ENCODE data around the gene OR2V2. TPM values are rescaled to one million over a fixed set of nuclear protein-coding genes. Genes with fewer than 3 reads are reported as not detected.

OR2V2 gene
- total and polyA plus RNA-seq, 10 of the 15 experiments (the other 5 are each of a cell fraction or from before 2014, with no cell fraction given): 0.26 TPM; not detected in 9

DNA sequence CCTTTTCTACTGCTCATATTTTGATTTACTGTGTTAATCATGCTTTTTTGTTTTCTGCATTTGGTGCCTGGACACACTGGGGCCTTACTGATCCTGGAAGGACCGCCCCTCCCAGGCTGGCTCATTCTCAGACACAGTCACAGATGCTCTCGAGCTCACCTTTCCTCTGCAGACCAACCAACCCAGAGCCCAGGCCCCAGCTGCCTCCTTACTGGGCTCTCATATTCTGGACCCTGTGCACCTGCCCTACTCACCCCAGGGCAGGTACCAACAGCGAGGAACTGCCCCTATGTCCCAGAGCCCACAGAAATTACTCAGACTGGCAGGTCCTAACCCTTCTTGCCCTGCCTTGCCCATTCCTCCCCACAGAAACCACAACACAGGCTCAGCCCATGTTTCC lies 6.6 kb upstream of the OR2V2 start:
- no TSS peak for BruUV-seq (replicated peaks)
- SMC1A ChIA-PET (ENCODE audit: uncharacterized antibody, unreplicated experiment): interaction anchor here (1.7 to 3.5 kb wide), 2 partner anchors 11 to 17 kb away, joined by 9 to 22 read pairs; no protein-coding TSS in a partner anchor
- Histone ChIP-seq H3K9ac (ENCODE audit: control insufficient read depth, insufficient read depth, low read length) (no peak overlapping the region), H3K4me3 (no peak overlapping the region), H3K4me1 (ENCODE audit: control insufficient read depth, insufficient read depth, low read length) (no peaks in the 10 kb centered on the region), H3K9me3 (replicated peaks; ENCODE audit: control insufficient read depth, insufficient read depth, low read length) (peaks cover 1% of the 10 kb centered on the region; the same call in 1 of the 3 replicates), H3K27me3 (replicated peaks in 1 of 2; ENCODE audit: control insufficient read depth in 2 of 2, insufficient read depth in 2 of 2, low read length in 1 of 2) (no peaks in the 10 kb centered on the region; a peak in 2 of 4 replicates), H2AFZ (ENCODE audit: control insufficient read depth, low read depth, low read length) (no peak overlapping the region), H4K20me1 (ENCODE audit: control insufficient read depth, insufficient read depth) (no peaks in the 10 kb centered on the region), H3K27ac (ENCODE audit: control insufficient read depth, insufficient read depth) (no peak overlapping the region), H3K36me3 (ENCODE audit: control insufficient read depth in 2 of 2, insufficient read depth in 2 of 2, low read length in 1 of 2) (no peaks in the 10 kb centered on the region), H3K4me2 (ENCODE audit: control insufficient read depth, insufficient read depth) (no peak overlapping the region), H3K79me2 (ENCODE audit: control insufficient read depth, insufficient read depth, low read length) (no peaks in the 10 kb centered on the region)
- ATAC-seq (no peak), FAIRE-seq (no peak), DNase-seq (ENCODE audit: low read depth, low spot score) (no peak)
- POLR2A ChIA-PET: interaction anchor here (2.3 kb wide), 1 partner anchor 10 kb away, joined by 6 read pairs; no protein-coding TSS in a partner anchor
- intact Hi-C loops (cut with micrococcal nuclease; ENCODE audit: unreplicated experiment) (no loop called here), in situ Hi-C loops (cut with MboI) (no loop called here)
- RAD21 ChIA-PET (ENCODE audit: unreplicated experiment): interaction anchor here (0.8 to 1.5 kb wide), 2 partner anchors 10 to 37 kb away, joined by 3 to 5 read pairs; no protein-coding TSS in a partner anchor
- WGBS (ENCODE audit: insufficient coverage, insufficient replicate concordance, low lambda C conversion rate, missing lambda C conversion rate): 0% methylated on average over 3 of the region's 3 CpGs
- CTCF ChIA-PET: interaction anchor here (2.7 kb wide), 1 partner anchor 11 kb away, joined by 13 read pairs; no protein-coding TSS in a partner anchor
- TF ChIP-seq CHD1 (IDR thresholded peaks at IDR 0.05; ENCODE audit: low read depth, low read length): no peak

DNA sequence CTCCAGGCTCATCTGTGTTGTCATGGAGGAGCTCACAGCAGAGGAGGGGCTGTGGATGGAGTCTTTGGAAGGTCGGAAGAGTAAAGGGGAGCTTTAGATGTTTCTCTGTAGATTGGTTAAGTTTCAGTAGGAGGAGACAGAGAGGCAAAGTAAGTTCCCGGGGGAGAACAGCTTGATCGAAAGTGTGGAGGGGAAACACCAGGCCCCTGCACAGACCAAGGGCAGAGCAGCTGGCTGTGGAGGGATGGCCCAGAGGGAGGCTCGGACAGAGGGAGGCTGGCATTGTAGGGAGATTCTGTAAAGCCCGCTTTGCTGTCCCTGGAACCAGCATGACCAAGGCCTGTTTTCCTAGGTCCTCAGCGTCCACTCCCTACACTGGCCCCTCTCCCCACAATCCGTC lies 5.3 kb upstream of the OR2V2 start:
- H3K79me2 ChIP-seq (ENCODE audit: control insufficient read depth, insufficient read depth, low read length): no peaks in the 10 kb centered on the region
- ChIA-PET SMC1A (ENCODE audit: uncharacterized antibody, unreplicated experiment) (interaction anchor here (1.0 to 3.5 kb wide), 5 partner anchors 8 to 168 kb away, joined by 3 to 22 read pairs (median 6); no protein-coding TSS in a partner anchor), CTCF (interaction anchor here (0.7 to 2.7 kb wide), 2 partner anchors 9 to 26 kb away, joined by 3 to 13 read pairs; no protein-coding TSS in a partner anchor), POLR2A (interaction anchor here (1.0 to 1.2 kb wide), 2 partner anchors 8 to 14 kb away, joined by 3 read pairs; no protein-coding TSS in a partner anchor), RAD21 (ENCODE audit: unreplicated experiment) (interaction anchor here (1.0 to 1.1 kb wide), 4 partner anchors 9 to 282 kb away, joined by 3 to 9 read pairs (median 5); no protein-coding TSS in a partner anchor)
- intact Hi-C loops (cut with micrococcal nuclease; ENCODE audit: unreplicated experiment): no loop called here
- no peak overlapping the region for H3K4me3 ChIP-seq
- H3K4me1 ChIP-seq (ENCODE audit: control insufficient read depth, insufficient read depth, low read length): no peaks in the 10 kb centered on the region
- BruUV-seq (replicated peaks): no TSS peak
- no peaks in the 10 kb centered on the region for H3K36me3 ChIP-seq (ENCODE audit: control insufficient read depth in 2 of 2, insufficient read depth in 2 of 2, low read length in 1 of 2)
- 27% methylated on average over 7 of the region's 7 CpGs for WGBS (ENCODE audit: insufficient coverage, insufficient replicate concordance, low lambda C conversion rate, missing lambda C conversion rate)
- DNase-seq (ENCODE audit: low read depth, low spot score) (no peak), FAIRE-seq (no peak), ATAC-seq (peak; percentile 84)
- H3K9ac ChIP-seq (ENCODE audit: control insufficient read depth, insufficient read depth, low read length): no peak overlapping the region
- H4K20me1 ChIP-seq (ENCODE audit: control insufficient read depth, insufficient read depth): no peaks in the 10 kb centered on the region
- H3K9me3 ChIP-seq (replicated peaks; ENCODE audit: control insufficient read depth, insufficient read depth, low read length): no peaks in the 10 kb centered on the region; the same call in 2 of the 3 replicates
- H3K27me3 ChIP-seq (replicated peaks in 1 of 2; ENCODE audit: control insufficient read depth in 2 of 2, insufficient read depth in 2 of 2, low read length in 1 of 2): no peaks in the 10 kb centered on the region; a peak in 2 of 4 replicates
- H3K4me2 ChIP-seq (ENCODE audit: control insufficient read depth, insufficient read depth): no peak overlapping the region
- no peak overlapping the region for H3K27ac ChIP-seq (ENCODE audit: control insufficient read depth, insufficient read depth)
- H2AFZ ChIP-seq (ENCODE audit: control insufficient read depth, low read depth, low read length): no peak overlapping the region
- in situ Hi-C loops (cut with MboI): no loop called here
- TF ChIP-seq TBL1XR1 (IDR thresholded peaks at IDR 0.05; ENCODE audit: low read depth, low read length) (no peak), MEF2B (IDR thresholded peaks at IDR 0.05; ENCODE audit: partially characterized antibody, poor library complexity, severe bottlenecking) (peak; percentile 30), ZBED1 (IDR thresholded peaks at IDR 0.05; ENCODE audit: borderline replicate concordance) (no peak), CREB1 (IDR thresholded peaks at IDR 0.05; ENCODE audit: low read depth) (no peak), MYB (IDR thresholded peaks at IDR 0.05; ENCODE audit: borderline replicate concordance, low read depth, low read length) (no peak), KDM1A (IDR thresholded peaks at IDR 0.05; ENCODE audit: borderline replicate concordance) (no peak), NBN (IDR thresholded peaks at IDR 0.05) (0 out of 2 replicates have a peak, but pooled peaks have one; percentile 30)
- TF ChIP-seq, protein P1, sequence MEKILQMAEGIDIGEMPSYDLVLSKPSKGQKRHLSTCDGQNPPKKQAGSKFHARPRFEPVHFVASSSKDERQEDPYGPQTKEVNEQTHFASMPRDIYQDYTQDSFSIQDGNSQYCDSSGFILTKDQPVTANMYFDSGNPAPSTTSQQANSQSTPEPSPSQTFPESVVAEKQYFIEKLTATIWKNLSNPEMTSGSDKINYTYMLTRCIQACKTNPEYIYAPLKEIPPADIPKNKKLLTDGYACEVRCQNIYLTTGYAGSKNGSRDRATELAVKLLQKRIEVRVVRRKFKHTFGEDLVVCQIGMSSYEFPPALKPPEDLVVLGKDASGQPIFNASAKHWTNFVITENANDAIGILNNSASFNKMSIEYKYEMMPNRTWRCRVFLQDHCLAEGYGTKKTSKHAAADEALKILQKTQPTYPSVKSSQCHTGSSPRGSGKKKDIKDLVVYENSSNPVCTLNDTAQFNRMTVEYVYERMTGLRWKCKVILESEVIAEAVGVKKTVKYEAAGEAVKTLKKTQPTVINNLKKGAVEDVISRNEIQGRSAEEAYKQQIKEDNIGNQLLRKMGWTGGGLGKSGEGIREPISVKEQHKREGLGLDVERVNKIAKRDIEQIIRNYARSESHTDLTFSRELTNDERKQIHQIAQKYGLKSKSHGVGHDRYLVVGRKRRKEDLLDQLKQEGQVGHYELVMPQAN (conservative IDR thresholded peaks at IDR 0.05): no peak
- TF ChIP-seq, protein P2, sequence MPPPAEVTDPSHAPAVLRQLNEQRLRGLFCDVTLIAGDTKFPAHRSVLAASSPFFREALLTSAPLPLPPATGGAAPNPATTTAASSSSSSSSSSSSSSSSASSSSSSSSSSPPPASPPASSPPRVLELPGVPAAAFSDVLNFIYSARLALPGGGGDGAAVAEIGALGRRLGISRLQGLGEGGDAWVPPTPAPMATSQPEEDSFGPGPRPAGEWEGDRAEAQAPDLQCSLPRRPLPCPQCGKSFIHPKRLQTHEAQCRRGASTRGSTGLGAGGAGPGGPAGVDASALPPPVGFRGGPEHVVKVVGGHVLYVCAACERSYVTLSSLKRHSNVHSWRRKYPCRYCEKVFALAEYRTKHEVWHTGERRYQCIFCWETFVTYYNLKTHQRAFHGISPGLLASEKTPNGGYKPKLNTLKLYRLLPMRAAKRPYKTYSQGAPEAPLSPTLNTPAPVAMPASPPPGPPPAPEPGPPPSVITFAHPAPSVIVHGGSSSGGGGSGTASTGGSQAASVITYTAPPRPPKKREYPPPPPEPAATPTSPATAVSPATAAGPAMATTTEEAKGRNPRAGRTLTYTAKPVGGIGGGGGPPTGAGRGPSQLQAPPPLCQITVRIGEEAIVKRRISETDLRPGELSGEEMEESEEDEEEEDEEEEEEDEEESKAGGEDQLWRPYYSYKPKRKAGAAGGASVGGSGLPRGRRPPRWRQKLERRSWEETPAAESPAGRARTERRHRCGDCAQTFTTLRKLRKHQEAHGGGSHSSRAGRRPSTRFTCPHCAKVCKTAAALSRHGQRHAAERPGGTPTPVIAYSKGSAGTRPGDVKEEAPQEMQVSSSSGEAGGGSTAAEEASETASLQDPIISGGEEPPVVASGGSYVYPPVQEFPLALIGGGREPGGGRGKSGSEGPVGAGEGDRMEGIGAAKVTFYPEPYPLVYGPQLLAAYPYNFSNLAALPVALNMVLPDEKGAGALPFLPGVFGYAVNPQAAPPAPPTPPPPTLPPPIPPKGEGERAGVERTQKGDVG (CRISPR knock-in tag; IDR thresholded peaks at IDR 0.05): no peak
